B cell (primary cell): ENCODE measurements around the gene POLRMT. TPM values are rescaled to one million over a fixed set of nuclear protein-coding genes. Genes with fewer than 3 reads are reported as not detected.

Experiments used
- ATAC-seq: fragments of 200-7000 bp; cut with Tn5 transposase; one replicate; pipeline ENCODE4 v1.10.0; 2021; ENCODE audit warnings: low read depth, mild to moderate bottlenecking, moderate number of reproducible peaks, moderate library complexity
- CTCF ChIA-PET: fragments of 350-600 bp; sonication (Branson Sonifier 250); formaldehyde crosslinking; loops from one replicate; lab custom pipeline; 2021; ENCODE audit warnings: antibody characterized with exemption, inconsistent platforms; lab: Charles Lee
- POLR2A ChIA-PET: fragments of 350-600 bp; sonication (Branson Sonifier 250); formaldehyde crosslinking; loops from one replicate; lab custom pipeline; 2021; ENCODE audit warnings: antibody characterized with exemption; lab: Charles Lee
- DNase-seq: peaks from one replicate; pipeline ENCODE4 v3.0.0; 2013
- H2AFZ ChIP-seq: 2 replicates; pipeline ENCODE4 v1.6.1; 2012; ENCODE audit warnings: mild to moderate bottlenecking, low read depth, low read length; ENCODE audit not compliant: insufficient read depth, poor library complexity, severe bottlenecking
- H3K27ac ChIP-seq, 2 donors: 1 replicate in 1 of 2; 2 replicates in 1 of 2; pipeline ENCODE4 v1.5.1; 2012 to 2013; ENCODE audit warnings: low read length in 2 of 2, mild to moderate bottlenecking in 2 of 2, moderate library complexity in 1 of 2
- H3K27me3 ChIP-seq, 4 experiments: fragments of 200-600 bp in 1 of 4; sonication (generic) in 1 of 4; replicated peaks in 1 of 4; 1 replicate in 2 of 4; 2 replicates in 2 of 4; pipeline versions ENCODE4 v1.6.1 to v1.7.0; 2013 to 2016; ENCODE audit warnings: low read length in 3 of 4, mild to moderate bottlenecking in 2 of 4, mixed read lengths in 1 of 4, moderate library complexity in 1 of 4; ENCODE audit not compliant: insufficient read depth in 4 of 4, control insufficient read depth in 3 of 4; ENCODE audit errors: control extremely low read depth in 1 of 4
- H3K36me3 ChIP-seq, 2 experiments: replicated peaks in 1 of 2; 1 replicate in 1 of 2; 2 replicates in 1 of 2; pipeline versions ENCODE4 v1.6.1 to v1.7.1; 2013; ENCODE audit warnings: low read length in 1 of 2; ENCODE audit not compliant: insufficient read depth in 2 of 2, control insufficient read depth in 1 of 2; ENCODE audit errors: control extremely low read depth in 1 of 2, extremely low read depth in 1 of 2
- H3K4me1 ChIP-seq, 2 donors: fragments of 200-600 bp in 1 of 2; sonication (generic) in 1 of 2; 1 replicate in 1 of 2; 2 replicates in 1 of 2; pipeline versions ENCODE4 v1.5.1 to v1.6.1; 2013 to 2017; ENCODE audit warnings: low read length in 2 of 2; ENCODE audit not compliant: control insufficient read depth in 2 of 2, insufficient read depth in 2 of 2
- H3K4me2 ChIP-seq: replicated peaks from 2 replicates; pipeline ENCODE3; 2012; ENCODE audit warnings: mild to moderate bottlenecking, low read depth, low read length; ENCODE audit not compliant: poor library complexity, severe bottlenecking
- H3K4me3 ChIP-seq, 5 experiments: fragments of 200-600 bp in 1 of 5; sonication (generic) in 1 of 5; 1 replicate in 3 of 5; 2 replicates in 2 of 5; pipeline versions ENCODE4 v1.5.1 to v1.7.0; 2011 to 2016; ENCODE audit warnings: low read length in 4 of 5, mild to moderate bottlenecking in 4 of 5, low read depth in 2 of 5, control low read depth in 1 of 5, moderate library complexity in 1 of 5; ENCODE audit not compliant: insufficient read depth in 1 of 5; ENCODE audit errors: control extremely low read depth in 1 of 5, extremely low read depth in 1 of 5
- H3K79me2 ChIP-seq: fragments of 200-600 bp; sonication (generic); one replicate; pipeline ENCODE4 v1.6.0; 2016; ENCODE audit warnings: low read length; ENCODE audit not compliant: control insufficient read depth, insufficient read depth
- H3K9ac ChIP-seq: fragments of 200-600 bp; sonication (generic); 2 replicates; pipeline ENCODE4 v1.6.1; 2017; ENCODE audit warnings: mild to moderate bottlenecking, low read length, moderate library complexity
- H3K9me3 ChIP-seq, 3 donors: one replicate each; pipeline versions ENCODE4 v1.6.1 to v1.7.1; 2013; ENCODE audit warnings: low read length in 2 of 3; ENCODE audit not compliant: control insufficient read depth in 2 of 3, insufficient read depth in 1 of 3; ENCODE audit errors: control extremely low read depth in 1 of 3
- H4K20me1 ChIP-seq: 2 replicates; pipeline ENCODE4 v1.6.0; 2012; ENCODE audit warnings: mild to moderate bottlenecking, low read length; ENCODE audit not compliant: insufficient read depth, control insufficient read depth, poor library complexity, severe bottlenecking
- H3K27ac Mint-ChIP-seq: one replicate; pipeline ENCODE4 v1.8.0; 2021; ENCODE audit warnings: mixed read lengths
- H3K27me3 Mint-ChIP-seq: one replicate; pipeline ENCODE4 v1.8.0; 2021; ENCODE audit warnings: mixed read lengths
- H3K4me1 Mint-ChIP-seq: one replicate; pipeline ENCODE4 v1.8.0; 2021; ENCODE audit warnings: mixed read lengths
- H3K4me3 Mint-ChIP-seq: one replicate; pipeline ENCODE4 v1.8.0; 2021; ENCODE audit warnings: mixed read lengths
- H3K9me3 Mint-ChIP-seq: one replicate; pipeline ENCODE4 v1.8.0; 2022; ENCODE audit warnings: mixed read lengths; ENCODE audit not compliant: insufficient read depth
- EZH2 ChIP-seq: IDR thresholded peaks from 2 replicates; pipeline ENCODE4 v1.6.1; 2012; ENCODE audit warnings: borderline replicate concordance, low read depth, mild to moderate bottlenecking, moderate library complexity, low read length; ENCODE audit not compliant: insufficient read depth, poor library complexity, severe bottlenecking
- WGBS: methylation state at CpG from one replicate; pipeline ENCODE4 v1.1.5; 2013; ENCODE audit warnings: missing lambda C conversion rate; ENCODE audit not compliant: insufficient coverage; 5-methylcytosine and 5-hydroxymethylcytosine counted together
- intact Hi-C: fragments of 100-400 bp; cut with micrococcal nuclease; formaldehyde crosslinking; loops from one replicate; pipeline ENCODE4 v1.10.0; 2022
- polyA plus RNA-seq: library from polyadenylated mRNA; depleted of rRNA; stranded (reverse); fragments of >200 nt; gene quantifications from 2 replicates; pipeline ENCODE4 v1.2.3, GENCODE V29; 2012
- total RNA-seq, 2 donors: library from RNA; stranded (reverse); fragments of 120-200 nt in 1 of 2; gene quantifications; 1 replicate in 1 of 2; 2 replicates in 1 of 2; pipeline versions ENCODE4 v1.2.3 to v1.2.4, GENCODE V29; 2013 to 2022
- TF ChIP-seq, protein P1 (sequence below): fragments of 200-600 bp; IDR thresholded peaks from one replicate; pipeline ENCODE4 v1.8.0; 2022; ENCODE audit warnings: antibody characterized with exemption, mild to moderate bottlenecking

POLRMT gene
- total and polyA plus RNA-seq, 2 donors (not counting 1 experiment from before 2014, with no cell fraction given): 77.8 to 98.0 TPM

GRCh38 chr19:674282-675151, 41.2 kb upstream of the POLRMT start:
- TF ChIP-seq EZH2: no peak
- TF ChIP-seq, protein P1, sequence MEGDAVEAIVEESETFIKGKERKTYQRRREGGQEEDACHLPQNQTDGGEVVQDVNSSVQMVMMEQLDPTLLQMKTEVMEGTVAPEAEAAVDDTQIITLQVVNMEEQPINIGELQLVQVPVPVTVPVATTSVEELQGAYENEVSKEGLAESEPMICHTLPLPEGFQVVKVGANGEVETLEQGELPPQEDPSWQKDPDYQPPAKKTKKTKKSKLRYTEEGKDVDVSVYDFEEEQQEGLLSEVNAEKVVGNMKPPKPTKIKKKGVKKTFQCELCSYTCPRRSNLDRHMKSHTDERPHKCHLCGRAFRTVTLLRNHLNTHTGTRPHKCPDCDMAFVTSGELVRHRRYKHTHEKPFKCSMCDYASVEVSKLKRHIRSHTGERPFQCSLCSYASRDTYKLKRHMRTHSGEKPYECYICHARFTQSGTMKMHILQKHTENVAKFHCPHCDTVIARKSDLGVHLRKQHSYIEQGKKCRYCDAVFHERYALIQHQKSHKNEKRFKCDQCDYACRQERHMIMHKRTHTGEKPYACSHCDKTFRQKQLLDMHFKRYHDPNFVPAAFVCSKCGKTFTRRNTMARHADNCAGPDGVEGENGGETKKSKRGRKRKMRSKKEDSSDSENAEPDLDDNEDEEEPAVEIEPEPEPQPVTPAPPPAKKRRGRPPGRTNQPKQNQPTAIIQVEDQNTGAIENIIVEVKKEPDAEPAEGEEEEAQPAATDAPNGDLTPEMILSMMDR: no peak
- Histone ChIP-seq H3K4me3 (no peak overlapping the region), H3K79me2 (no peaks in the 10 kb centered on the region), H2AFZ (no peak overlapping the region), H3K4me1 (peaks cover 11% of the 10 kb centered on the region in 2 donors), H3K4me2 (no peak overlapping the region), H3K27me3 (peaks cover 0 to 46% (median 12%) of the 10 kb centered on the region in 4 experiments), H3K36me3 (no peaks in the 10 kb centered on the region), H3K9ac (no peak overlapping the region), H4K20me1 (peaks cover 18% of the 10 kb centered on the region), H3K9me3 (peaks cover 0 to 22% (median 0%) of the 10 kb centered on the region in 3 donors), H3K27ac (no peak overlapping the region)
- 79% methylated on average over 34 of the region's 38 CpGs for WGBS
- intact Hi-C loops: no loop called here
- no peak overlapping the region for H3K27ac Mint-ChIP-seq
- no peak overlapping the region for H3K4me3 Mint-ChIP-seq
- ChIA-PET CTCF (no interaction called here), POLR2A (no interaction called here)
- peaks cover 14% of the 10 kb centered on the region for H3K27me3 Mint-ChIP-seq
- DNase-seq: no peak
- no peaks in the 10 kb centered on the region for H3K9me3 Mint-ChIP-seq
- ATAC-seq: no peak
- H3K4me1 Mint-ChIP-seq: peaks cover 9% of the 10 kb centered on the region

GRCh38 chr19:670609-671075, 37.3 kb upstream of the POLRMT start:
- Histone ChIP-seq H3K9me3 (peaks cover 0 to 12% (median 0%) of the 10 kb centered on the region in 3 donors), H4K20me1 (no peaks in the 10 kb centered on the region), H3K79me2 (no peaks in the 10 kb centered on the region), H3K27ac (no peak overlapping the region), H3K27me3 (peaks cover 0 to 28% (median 7%) of the 10 kb centered on the region in 4 experiments), H3K4me2 (no peak overlapping the region), H2AFZ (no peak overlapping the region), H3K4me1 (peaks cover 1 to 3% of the 10 kb centered on the region in 2 donors), H3K4me3 (no peak overlapping the region), H3K36me3 (no peaks in the 10 kb centered on the region), H3K9ac (no peak overlapping the region)
- Mint-ChIP-seq H3K27me3 (peaks cover 18% of the 10 kb centered on the region), H3K4me3 (no peak overlapping the region), H3K9me3 (no peaks in the 10 kb centered on the region), H3K27ac (no peak overlapping the region), H3K4me1 (peaks cover 3% of the 10 kb centered on the region)
- CTCF ChIA-PET: interaction anchor here (2.4 kb wide), 1 partner anchor 63 kb away, joined by 8 read pairs; no protein-coding TSS in a partner anchor
- ATAC-seq: no peak
- intact Hi-C loops: no loop called here
- no peak for TF ChIP-seq EZH2
- TF ChIP-seq, protein P1: no peak
- POLR2A ChIA-PET: interaction anchor here (0.6 to 0.7 kb wide), 2 partner anchors 94 to 705 kb away, joined by 4 to 7 read pairs; no protein-coding TSS in a partner anchor
- DNase-seq: no peak
- 78% methylated on average over 9 of the region's 9 CpGs for WGBS
